ENCODE measurements around the gene HADHA.

DNA sequence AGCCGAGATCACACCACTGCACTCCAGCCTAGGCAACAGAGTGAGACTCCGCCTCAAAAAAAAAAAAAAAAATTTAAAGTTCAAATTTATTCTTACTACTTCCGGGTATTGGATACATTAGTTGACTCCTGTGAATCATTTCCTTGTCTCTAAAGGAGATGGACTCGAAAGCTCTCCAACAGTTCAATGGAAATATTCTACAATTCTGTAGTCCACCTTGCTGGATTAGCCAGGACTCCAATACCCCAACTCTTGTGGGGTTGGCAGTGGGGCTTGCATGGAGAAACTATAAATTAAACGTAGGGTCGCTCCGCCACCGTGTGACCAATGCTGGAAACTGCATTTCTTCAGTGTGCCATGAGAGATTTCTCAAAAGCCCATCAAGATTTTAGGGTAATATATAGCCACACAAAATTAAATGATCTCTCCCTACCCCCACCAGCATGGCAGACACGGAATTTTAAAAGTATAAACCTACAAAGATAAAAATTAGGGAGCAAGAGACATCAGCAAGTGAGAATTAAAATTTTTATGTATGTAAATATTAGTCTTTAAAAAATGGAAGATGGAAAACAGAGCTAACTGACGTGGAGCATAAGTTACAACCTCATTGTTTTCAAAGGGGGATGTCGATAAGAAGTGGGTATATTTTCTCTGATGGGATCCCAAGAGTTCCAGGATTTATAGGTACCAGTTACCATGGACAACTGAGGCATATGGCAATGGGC lies 99.3 kb downstream of the HADHA start:
- TF ChIP-seq CTCF (IDR thresholded peaks at IDR 0.05 in 4 of 5, conservative IDR thresholded peaks at IDR 0.05 in 1 of 5): peak; percentile 78 to 85 (median 81)
- TF ChIP-seq POLR2A (IDR thresholded peaks at IDR 0.05): no peak

All from gastrocnemius medialis (tissue), 4 donors.